ENCODE data around the gene MPP3.

Gene MPP3, protein sequence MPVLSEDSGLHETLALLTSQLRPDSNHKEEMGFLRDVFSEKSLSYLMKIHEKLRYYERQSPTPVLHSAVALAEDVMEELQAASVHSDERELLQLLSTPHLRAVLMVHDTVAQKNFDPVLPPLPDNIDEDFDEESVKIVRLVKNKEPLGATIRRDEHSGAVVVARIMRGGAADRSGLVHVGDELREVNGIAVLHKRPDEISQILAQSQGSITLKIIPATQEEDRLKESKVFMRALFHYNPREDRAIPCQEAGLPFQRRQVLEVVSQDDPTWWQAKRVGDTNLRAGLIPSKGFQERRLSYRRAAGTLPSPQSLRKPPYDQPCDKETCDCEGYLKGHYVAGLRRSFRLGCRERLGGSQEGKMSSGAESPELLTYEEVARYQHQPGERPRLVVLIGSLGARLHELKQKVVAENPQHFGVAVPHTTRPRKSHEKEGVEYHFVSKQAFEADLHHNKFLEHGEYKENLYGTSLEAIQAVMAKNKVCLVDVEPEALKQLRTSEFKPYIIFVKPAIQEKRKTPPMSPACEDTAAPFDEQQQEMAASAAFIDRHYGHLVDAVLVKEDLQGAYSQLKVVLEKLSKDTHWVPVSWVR

DNA sequence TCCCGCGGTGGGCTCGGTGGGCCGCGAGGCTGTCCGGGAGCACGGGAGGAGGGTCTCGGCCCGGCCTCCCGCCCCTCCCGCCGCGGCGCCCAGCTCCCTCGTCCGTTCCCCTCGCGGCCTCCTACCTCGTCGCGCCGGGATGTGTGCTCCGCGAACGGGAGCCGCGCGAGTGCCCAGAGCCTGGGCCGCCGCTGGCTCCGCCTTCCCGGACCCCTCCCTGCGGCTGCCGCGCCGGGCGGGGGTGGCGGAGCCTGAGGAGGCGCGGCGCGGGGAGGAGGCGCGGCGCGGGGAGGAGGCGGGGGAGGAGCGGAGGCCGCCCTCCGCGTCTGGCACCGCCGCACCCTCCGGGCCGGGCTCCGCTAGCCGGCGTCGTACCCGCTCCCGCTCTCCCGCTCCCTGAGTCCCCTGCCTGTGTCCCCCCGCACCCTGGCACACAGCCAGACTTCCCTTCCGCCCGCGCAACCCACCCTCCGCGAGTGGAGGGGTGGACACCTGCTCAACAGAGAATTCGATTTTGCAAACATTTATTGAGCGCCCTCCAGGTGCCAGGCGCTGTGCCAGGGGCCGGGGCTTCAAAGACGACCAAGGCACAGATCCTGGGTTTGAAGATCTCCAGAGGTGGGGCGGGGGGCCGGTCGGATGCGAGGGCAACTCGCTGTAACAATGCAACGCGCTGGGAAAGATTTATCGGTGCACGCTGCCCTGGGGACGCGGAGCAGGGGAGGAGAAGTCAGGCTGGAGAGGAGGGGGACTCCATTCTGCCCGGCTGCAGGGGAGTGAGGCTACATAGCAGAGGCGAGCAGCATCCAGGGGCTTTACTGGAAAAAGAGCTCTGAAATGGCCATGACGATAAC, at the start of gene MPP3:
TSS of gene MPP3 (minus strand) at position 171 of the 854 bp plus-strand sequence. CDS start 1,240 bp downstream, outside the sequence.
- TF ChIP-seq GATA2 (IDR thresholded peaks at IDR 0.05; ENCODE audit: low read depth, low read length) = no peak
- TF ChIP-seq GATA3 (IDR thresholded peaks at IDR 0.05; ENCODE audit: low read depth, low read length) = no peak

DNA sequence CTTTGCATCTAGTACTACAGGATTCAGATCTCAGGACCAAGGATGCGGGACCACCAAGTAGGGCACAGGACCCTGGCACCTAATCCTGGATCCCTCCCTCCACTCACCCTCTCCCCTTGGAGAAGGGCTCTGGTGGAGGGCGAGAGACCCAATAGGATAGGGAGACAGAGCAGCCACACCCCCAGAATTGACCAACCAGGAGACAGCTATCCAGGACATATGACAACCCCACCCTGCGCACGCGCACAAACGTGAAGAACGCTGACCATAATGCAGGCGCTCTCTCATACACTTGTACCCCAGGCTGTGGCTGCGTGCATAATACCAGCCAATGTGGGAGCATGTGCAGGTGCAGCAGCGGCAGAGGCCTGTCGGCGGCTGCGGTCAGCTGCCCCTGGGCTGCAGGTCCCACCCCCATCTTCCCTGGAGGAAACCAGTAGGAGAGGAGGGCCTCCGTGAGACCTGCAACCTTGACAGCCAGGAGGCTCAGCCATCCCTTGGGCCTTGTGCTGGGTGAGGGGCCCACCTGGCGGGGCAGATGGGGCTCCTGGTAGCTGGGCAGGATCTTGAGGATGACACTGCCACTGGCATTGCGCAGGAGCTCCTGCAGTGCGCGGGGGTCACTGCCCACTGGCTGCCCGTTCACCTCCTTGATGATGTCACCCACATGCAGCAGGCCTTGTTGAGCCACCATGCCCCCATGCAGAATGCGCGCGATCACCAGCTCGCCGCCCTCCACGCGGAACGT, 49.0 kb upstream of the MPP3 start:
- TF ChIP-seq GATA2 (IDR thresholded peaks at IDR 0.05; ENCODE audit: low read depth, low read length) (no peak), GATA3 (IDR thresholded peaks at IDR 0.05; ENCODE audit: low read depth, low read length) (no peak)

DNA sequence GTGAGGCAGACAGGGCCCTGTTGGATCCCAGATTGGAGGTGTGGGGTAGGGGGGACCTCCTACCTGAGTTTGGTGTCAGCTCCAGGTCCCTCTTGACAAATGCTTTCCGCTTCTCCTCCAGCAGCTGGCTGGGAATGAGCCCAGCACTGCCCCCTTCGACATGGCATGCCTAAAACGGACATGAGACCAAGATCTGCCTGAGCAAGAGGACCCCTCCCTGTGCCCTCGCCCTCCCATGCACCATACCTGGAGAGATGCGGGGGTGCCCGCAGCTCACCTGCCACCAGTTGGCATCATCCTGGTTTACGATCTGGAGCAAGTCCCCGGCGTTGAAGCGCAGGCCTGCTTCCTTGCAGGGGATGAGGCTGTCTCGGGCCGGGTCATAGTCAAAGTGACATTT, 48.2 kb upstream of the MPP3 start:
- TF ChIP-seq GATA3 (IDR thresholded peaks at IDR 0.05; ENCODE audit: low read depth, low read length) (no peak), GATA2 (IDR thresholded peaks at IDR 0.05; ENCODE audit: low read depth, low read length) (no peak)

DNA sequence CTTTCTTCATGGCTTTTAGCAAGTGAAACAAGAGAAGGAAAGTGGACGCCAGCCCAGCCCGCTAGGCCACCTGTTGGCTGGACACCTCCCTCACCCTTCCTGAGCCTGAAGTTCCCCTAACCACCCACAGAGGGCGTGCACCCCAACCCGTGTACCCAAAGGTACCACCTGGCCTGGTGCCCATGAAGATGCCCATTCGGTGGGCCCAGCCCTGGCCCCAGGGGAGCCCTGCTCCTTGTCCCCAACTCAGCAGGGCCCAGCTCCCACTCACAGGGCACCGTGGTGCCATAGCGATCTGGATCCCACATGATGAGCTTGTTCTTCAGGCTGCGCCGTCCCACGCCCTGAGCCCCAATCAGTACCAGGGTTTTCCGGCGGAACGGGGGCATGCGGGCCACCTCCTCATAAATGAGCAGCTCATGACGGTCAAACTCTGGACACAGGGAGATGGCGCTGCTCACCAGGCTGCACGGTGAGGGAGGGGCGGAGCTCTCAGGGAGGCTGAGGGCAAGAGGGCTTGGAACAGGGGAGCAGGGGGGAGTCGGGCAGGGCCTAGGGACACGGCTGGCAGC, 47.6 kb upstream of the MPP3 start:
- TF ChIP-seq GATA2 (IDR thresholded peaks at IDR 0.05; ENCODE audit: low read depth, low read length) (no peak), GATA3 (IDR thresholded peaks at IDR 0.05; ENCODE audit: low read depth, low read length) (no peak)

DNA sequence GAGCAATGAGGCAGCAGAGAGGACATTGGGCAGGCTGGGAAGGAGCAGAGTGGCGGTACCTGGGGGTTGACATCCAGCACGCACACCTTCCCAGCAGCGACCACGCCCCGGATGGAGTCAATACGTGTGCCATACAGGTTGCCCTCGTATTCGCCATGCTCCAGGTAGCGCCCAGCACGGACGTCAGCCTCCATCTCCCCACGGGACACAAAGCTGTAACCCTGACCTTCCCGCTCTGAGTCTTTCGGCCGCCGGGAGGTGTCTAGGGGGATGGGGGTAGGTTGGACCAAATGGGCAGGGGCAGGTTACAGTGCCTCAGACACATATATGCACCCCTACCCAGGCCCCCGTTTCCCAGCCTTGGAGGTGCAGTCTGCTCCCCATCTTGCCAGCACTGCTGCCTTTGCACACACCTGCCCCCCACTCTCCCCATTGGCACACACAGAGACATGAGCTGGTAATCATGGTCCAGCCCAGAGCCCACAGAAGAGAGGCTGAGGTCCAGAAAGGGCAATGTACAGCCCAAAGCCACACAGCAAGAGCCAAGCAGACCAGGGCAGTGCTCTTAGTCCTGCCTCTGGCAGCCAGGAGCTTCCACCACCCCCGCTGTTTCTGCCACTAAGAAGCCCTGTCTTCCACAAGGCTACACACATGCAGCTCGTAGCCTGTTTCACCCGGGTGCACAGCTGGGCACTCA, 46.9 kb upstream of the MPP3 start:
- TF ChIP-seq GATA2 (IDR thresholded peaks at IDR 0.05; ENCODE audit: low read depth, low read length) = no peak
- no peak for TF ChIP-seq GATA3 (IDR thresholded peaks at IDR 0.05; ENCODE audit: low read depth, low read length)

DNA sequence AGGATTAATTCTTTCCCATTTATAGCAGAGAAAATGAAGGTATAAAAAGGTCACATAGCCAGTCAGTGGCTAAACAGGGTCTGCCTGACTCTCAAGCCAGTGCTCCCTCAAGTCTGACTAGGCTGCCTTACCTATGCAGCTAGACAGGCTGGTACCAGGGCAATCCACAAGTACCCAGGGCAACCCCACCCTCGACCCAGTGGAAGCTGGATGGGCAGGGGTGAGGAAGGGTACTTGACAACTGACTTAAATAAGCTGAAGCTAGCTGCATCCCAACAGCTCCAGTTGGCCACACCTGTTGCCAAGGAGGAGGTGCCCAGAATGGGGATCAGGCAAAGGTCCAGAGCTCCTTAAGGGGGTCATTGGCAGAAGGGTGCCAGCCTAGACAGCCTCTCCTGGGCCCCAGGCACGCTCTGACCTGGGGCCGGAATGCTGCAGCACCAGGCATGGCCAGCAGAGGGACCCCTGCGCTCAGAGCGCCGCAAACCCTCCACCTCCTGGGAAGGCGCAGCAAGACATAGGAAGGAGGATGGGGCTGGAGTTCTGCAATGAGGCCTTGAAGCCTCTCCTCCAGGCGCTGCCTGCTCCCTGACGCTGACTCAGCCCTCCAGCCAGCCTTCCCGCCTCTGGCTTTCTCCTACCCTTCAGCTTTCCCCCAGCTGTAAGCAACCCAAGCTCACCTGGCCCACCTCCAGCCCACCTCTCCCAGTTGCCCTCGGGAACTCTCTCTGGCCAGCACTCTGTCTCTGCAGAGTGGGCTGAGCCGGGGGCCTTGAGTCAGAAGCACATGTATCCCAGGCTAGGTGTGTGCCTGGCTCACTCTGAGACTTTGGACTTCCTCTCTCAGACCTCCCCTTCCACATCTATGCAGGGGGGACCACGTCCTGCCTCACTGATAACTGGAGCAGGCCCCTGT, 45.6 kb upstream of the MPP3 start:
- TF ChIP-seq GATA3 (IDR thresholded peaks at IDR 0.05; ENCODE audit: low read depth, low read length) = no peak
- no peak for TF ChIP-seq GATA2 (IDR thresholded peaks at IDR 0.05; ENCODE audit: low read depth, low read length)

DNA sequence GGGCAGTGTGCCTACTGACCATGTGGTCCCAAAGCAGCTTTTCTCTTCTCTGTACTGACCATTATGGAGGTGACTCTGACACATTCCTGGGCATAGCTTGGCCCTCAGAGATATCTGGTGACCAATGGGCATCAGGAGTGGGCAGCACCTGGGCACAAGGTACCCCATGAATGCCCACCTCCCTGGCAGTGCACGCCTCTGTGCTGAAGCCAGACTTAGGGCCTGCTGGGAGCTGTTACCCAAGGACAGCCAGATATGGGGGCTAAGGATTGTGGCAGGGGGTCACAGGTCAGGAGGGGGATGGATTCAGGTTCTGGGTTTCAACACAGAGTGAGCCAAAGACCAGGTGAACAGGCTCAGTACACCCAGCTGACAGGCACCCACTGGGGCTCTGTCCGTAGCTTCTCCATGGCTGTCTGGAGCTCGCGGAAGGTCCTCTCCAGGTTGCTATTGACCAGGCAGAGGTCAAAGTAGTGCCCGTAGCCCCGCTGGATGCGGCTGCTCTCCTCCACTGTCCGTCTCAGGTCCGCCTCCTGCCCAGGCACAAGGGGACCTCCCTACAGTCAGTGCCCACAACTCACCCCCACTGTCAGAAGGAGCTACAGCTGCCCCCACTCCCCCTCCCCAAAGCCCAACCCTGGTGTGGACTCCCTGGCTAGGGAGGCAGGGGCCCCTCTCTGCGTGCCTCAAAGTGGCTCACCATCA, 44.7 kb upstream of the MPP3 start:
- TF ChIP-seq GATA2 (IDR thresholded peaks at IDR 0.05; ENCODE audit: low read depth, low read length) (no peak), GATA3 (IDR thresholded peaks at IDR 0.05; ENCODE audit: low read depth, low read length) (no peak)

DNA sequence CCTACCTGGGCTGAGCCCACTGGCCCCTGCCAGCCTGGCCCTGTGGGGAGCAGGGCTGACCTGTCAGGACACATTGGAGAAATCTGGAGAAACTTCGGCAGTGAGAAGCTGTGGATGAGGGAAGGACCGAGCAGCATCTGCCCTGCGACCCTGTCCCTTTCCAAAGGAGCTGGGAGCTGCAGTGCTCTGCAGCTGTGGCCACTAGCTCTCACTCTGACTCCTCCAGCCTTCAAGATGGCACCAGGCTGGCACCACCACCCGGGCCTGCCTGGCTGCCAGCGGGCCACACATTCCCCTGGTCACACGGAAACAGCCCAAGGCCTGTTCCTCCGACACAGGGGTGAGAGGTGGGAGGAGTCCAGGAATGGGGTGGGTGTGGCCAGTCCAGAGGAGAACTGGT, 44.1 kb upstream of the MPP3 start:
- TF ChIP-seq GATA2 (IDR thresholded peaks at IDR 0.05; ENCODE audit: low read depth, low read length) (no peak), GATA3 (IDR thresholded peaks at IDR 0.05; ENCODE audit: low read depth, low read length) (no peak)

DNA sequence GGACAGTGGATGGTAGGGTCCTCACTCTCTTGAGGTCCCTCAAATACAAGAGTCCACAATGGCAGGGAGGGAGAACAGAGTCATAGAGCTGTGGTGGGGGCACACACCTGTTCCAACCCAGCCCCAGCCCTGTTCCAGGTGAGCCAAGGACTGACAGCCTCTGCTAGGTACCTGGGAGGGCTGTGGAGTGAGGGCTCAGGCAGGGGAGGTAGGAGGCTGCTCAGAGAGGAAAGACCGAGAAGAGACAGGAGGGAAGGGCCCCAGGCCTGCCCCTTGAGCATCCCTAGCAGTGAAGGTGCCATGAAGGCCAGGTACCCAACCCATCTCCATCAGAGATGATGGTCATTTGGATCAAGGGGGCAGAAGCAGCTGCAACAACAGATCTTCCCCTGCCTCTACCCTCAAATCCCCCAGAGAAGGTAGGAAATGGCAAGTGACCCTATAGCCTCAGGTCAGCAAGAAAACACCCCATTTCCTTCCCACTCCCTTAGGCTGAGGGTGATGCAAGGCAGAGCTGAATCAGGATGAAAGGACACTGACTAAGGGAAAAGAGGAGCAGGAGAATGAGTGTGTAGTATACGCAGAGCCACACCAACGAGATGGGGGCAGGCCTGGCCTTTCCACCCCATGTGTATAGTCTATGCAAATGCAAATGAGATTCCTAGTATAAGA, 42.7 kb upstream of the MPP3 start:
- TF ChIP-seq GATA3 (IDR thresholded peaks at IDR 0.05; ENCODE audit: low read depth, low read length) = no peak
- no peak for TF ChIP-seq GATA2 (IDR thresholded peaks at IDR 0.05; ENCODE audit: low read depth, low read length)

DNA sequence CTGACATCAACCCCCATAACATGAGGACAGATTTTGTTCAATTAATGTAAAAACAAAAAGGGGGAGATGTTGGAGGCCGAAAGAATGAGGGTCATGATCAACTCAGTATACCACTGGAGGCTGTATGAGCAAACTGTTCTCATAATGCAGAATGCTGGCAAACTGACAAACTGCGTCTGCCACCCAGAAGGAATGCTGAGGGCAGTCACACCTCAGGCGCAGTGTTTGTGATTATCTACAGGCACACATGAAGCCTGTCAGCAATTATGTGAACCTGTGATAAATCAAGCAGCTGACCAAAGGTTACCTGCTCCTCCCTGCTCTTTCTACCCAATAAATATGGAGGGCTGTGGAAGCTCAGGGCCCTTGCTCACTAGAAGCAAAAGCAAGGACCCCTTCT, 41.3 kb upstream of the MPP3 start:
- no peak for TF ChIP-seq GATA2 (IDR thresholded peaks at IDR 0.05; ENCODE audit: low read depth, low read length)
- no peak for TF ChIP-seq GATA3 (IDR thresholded peaks at IDR 0.05; ENCODE audit: low read depth, low read length)

DNA sequence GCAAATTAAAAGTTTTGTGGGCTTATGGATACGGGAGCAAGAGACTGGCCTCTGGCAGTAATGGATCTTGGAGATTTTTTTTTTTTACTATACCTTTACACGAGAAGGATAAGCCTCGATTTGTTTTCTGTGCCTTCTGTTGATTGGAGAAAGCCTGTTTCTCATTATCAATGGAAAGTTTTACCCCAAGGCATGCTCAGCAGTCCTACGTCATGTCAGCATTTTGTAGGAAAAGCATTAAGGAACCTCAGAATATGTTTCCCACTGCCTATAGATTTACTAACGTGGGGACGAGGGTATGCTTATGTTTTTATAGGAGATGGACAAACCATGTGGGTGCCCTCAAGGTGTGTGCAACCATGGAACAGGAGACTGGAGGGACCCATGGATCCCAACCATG, 40.9 kb upstream of the MPP3 start:
- TF ChIP-seq GATA2 (IDR thresholded peaks at IDR 0.05; ENCODE audit: low read depth, low read length) (no peak), GATA3 (IDR thresholded peaks at IDR 0.05; ENCODE audit: low read depth, low read length) (no peak)

Measured in SH-SY5Y (cell line).